NCI-H2107 treated with DMSO at 0.1 percent for 48 hours (cell line): Measurements from ENCODE around the gene TJAP1.
A peak's percentile ranks its signal among the peaks of the same experiment; 100 is the strongest.

Experiments
- DNase-seq: peaks from one replicate; lab custom pipeline; 2025; ENCODE audit not compliant: unreplicated experiment; lab: John Stamatoyannopoulos, UW

Gene TJAP1

GRCh38 chr6:43504756-43505593 is 27.6 kb downstream of the TJAP1 start:
- DNase-seq, result no peak

GRCh38 chr6:43505718-43506117 is 28.3 kb downstream of the TJAP1 start:
- no peak for DNase-seq

- DNase-seq, result no peak
These were observed 28.8 kb downstream of the TJAP1 start for GRCh38 chr6:43506171-43506570.

GRCh38 chr6:43506667-43507471 is 29.5 kb downstream of the TJAP1 start:
- peak; percentile 28 for DNase-seq

GRCh38 chr6:43508481-43509141 is 31.2 kb downstream of the TJAP1 start:
- DNase-seq, result no peak

GRCh38 chr6:43509142-43509983 is 32.0 kb downstream of the TJAP1 start:
- no peak for DNase-seq

GRCh38 chr6:43509984-43510826 is 32.8 kb downstream of the TJAP1 start, which contains the start of gene LRRC73:
Gene LRRC73, minus strand, starts transcription at chr6:43510346. Its CDS starts 561 bp downstream, at chr6:43509785.
- no peak for DNase-seq

- no peak for DNase-seq
These were observed 33.4 kb downstream of the TJAP1 start for GRCh38 chr6:43510827-43511163.

GRCh38 chr6:43511824-43512415 is 34.5 kb downstream of the TJAP1 start:
- no peak for DNase-seq

- no peak for DNase-seq
These were observed 38.4 kb downstream of the TJAP1 start for GRCh38 chr6:43515808-43516207.

GRCh38 chr6:43516367-43516696 is 39.0 kb downstream of the TJAP1 start:
- DNase-seq, result no peak

- DNase-seq, result peak; percentile 89
These were observed 39.5 kb downstream of the TJAP1 start, which contains the start of the genes POLR1C and YIPF3 for GRCh38 chr6:43516697-43517504. Gene POLR1C, plus strand, starts transcription at chr6:43517089. Its CDS starts 21 bp downstream, at chr6:43517110. Gene YIPF3, minus strand, starts transcription at chr6:43516926. Its CDS starts 119 bp downstream, at chr6:43516807.

GRCh38 chr6:43517505-43518357 is 40.4 kb downstream of the TJAP1 start:
- no peak for DNase-seq

GRCh38 chr6:43520097-43520496 is 42.7 kb downstream of the TJAP1 start:
- no peak for DNase-seq

GRCh38 chr6:43521836-43522235 is 44.5 kb downstream of the TJAP1 start:
- DNase-seq, result peak; percentile 37

GRCh38 chr6:43522547-43523261 is 45.3 kb downstream of the TJAP1 start:
- no peak for DNase-seq

- DNase-seq, result no peak
These were observed 45.9 kb downstream of the TJAP1 start for GRCh38 chr6:43523284-43523683.
